H1 (cell line): ENCODE measurements around the gene DRC3. TPM values are rescaled to one million over a fixed set of nuclear protein-coding genes. Genes with fewer than 3 reads are reported as not detected.

ENCODE experiments used
- CTCF ChIA-PET: fragments of 300-600 bp; sonication (Branson Sonifier 250); formaldehyde crosslinking; loops from one replicate; lab custom pipeline; 2021; ENCODE audit not compliant: partially characterized antibody; lab: Charles Lee
- POLR2A ChIA-PET: fragments of 300-600 bp; sonication (Branson Sonifier 250); formaldehyde crosslinking; loops from one replicate; lab custom pipeline; 2021; ENCODE audit warnings: inconsistent platforms; ENCODE audit not compliant: partially characterized antibody; lab: Charles Lee
- DNase-seq, 2 experiments: peaks; one replicate each; pipeline versions ENCODE4 v3.0.0 to v3.0.0-alpha.2; 2010 to 2022; ENCODE audit warnings: low spot score in 2 of 2, low read depth in 1 of 2, mixed read lengths in 1 of 2
- FAIRE-seq: peaks from 2 replicates; lab custom pipeline; 2011; peaks lifted over from hg19 to GRCh38; lab: Jason Lieb, UNC
- H2AFZ ChIP-seq: 2 replicates; pipeline ENCODE4 v1.8.1; 2012; ENCODE audit warnings: low read length, inconsistent platforms
- H2AK5ac ChIP-seq: 2 replicates; pipeline ENCODE4 v1.6.1; 2013; ENCODE audit warnings: low read depth, low read length
- H2BK120ac ChIP-seq: replicated peaks from 2 replicates; pipeline ENCODE3; 2013; ENCODE audit warnings: low read depth, low read length, inconsistent platforms
- H2BK12ac ChIP-seq: 2 replicates; pipeline ENCODE4 v1.6.1; 2013; ENCODE audit warnings: low read depth, low read length
- H2BK15ac ChIP-seq: 2 replicates; pipeline ENCODE4 v1.6.1; 2013; ENCODE audit warnings: low read length
- H2BK20ac ChIP-seq: 2 replicates; pipeline ENCODE4 v1.6.1; 2013; ENCODE audit warnings: low read length
- H2BK5ac ChIP-seq: 2 replicates; pipeline ENCODE4 v1.6.1; 2013; ENCODE audit warnings: low read depth, low read length
- H3K14ac ChIP-seq: 2 replicates; pipeline ENCODE4 v1.6.1; 2013; ENCODE audit warnings: inconsistent platforms; ENCODE audit not compliant: insufficient read length
- H3K18ac ChIP-seq: 2 replicates; pipeline ENCODE4 v1.6.1; 2013; ENCODE audit warnings: low read length; ENCODE audit errors: extremely low read depth
- H3K23ac ChIP-seq: 2 replicates; pipeline ENCODE4 v1.6.1; 2013; ENCODE audit warnings: inconsistent platforms; ENCODE audit not compliant: insufficient read length
- H3K23me2 ChIP-seq: 2 replicates; pipeline ENCODE4 v1.6.1; 2013; ENCODE audit warnings: low read depth, low read length
- H3K27ac ChIP-seq: 2 replicates; pipeline ENCODE4 v1.6.1; 2011; ENCODE audit warnings: low read depth, low read length, inconsistent platforms
- H3K27me3 ChIP-seq, 4 experiments: replicated peaks in 1 of 4; 1 replicate in 1 of 4; 2 replicates in 3 of 4; pipeline versions ENCODE4 v1.6.1 to v1.8.1; 2011 to 2013; ENCODE audit warnings: low read length in 3 of 4, mild to moderate bottlenecking in 3 of 4, inconsistent platforms in 2 of 4, mixed read lengths in 2 of 4, moderate library complexity in 1 of 4; ENCODE audit not compliant: control insufficient read depth in 3 of 4, insufficient read depth in 3 of 4; ENCODE audit errors: extremely low read depth in 1 of 4
- H3K36me3 ChIP-seq, 4 experiments: 2 replicates each; pipeline versions ENCODE4 v1.6.1 to v1.8.1; 2011 to 2013; ENCODE audit warnings: mild to moderate bottlenecking in 4 of 4, low read length in 3 of 4, moderate library complexity in 2 of 4, control low read depth in 1 of 4, inconsistent platforms in 1 of 4; ENCODE audit not compliant: insufficient read depth in 4 of 4, control insufficient read depth in 2 of 4
- H3K4ac ChIP-seq: replicated peaks from 2 replicates; pipeline ENCODE3; 2013; ENCODE audit warnings: low read length, low read depth, mixed read lengths, inconsistent platforms; ENCODE audit not compliant: insufficient read length
- H3K4me1 ChIP-seq, 4 experiments: replicated peaks in 1 of 4; 1 replicate in 1 of 4; 2 replicates in 3 of 4; pipeline versions ENCODE4 v1.6.1 to v1.8.1; 2011 to 2013; ENCODE audit warnings: low read length in 3 of 4, inconsistent platforms in 2 of 4, mixed read lengths in 1 of 4; ENCODE audit not compliant: insufficient read depth in 4 of 4, control insufficient read depth in 3 of 4
- H3K4me2 ChIP-seq, 2 experiments: 2 replicates each; pipeline versions ENCODE4 v1.6.1 to v1.8.1; 2011 to 2013; ENCODE audit warnings: low read depth in 2 of 2, low read length in 2 of 2, control low read depth in 1 of 2, inconsistent platforms in 1 of 2, mild to moderate bottlenecking in 1 of 2; ENCODE audit not compliant: insufficient read depth in 1 of 2
- H3K4me3 ChIP-seq, 4 experiments: fragments of 200-600, 300-600 bp in 1 of 4; sonication (generic), shearing (Covaris generic), sonication (Bioruptor Twin) in 1 of 4; 2 replicates each; pipeline versions ENCODE4 v1.5.1 to v1.8.1; 2011 to 2016; ENCODE audit warnings: low read length in 4 of 4, low read depth in 3 of 4, control low read depth in 2 of 4, inconsistent platforms in 2 of 4, mild to moderate bottlenecking in 2 of 4, mixed read lengths in 1 of 4, moderate library complexity in 1 of 4; ENCODE audit not compliant: insufficient read depth in 2 of 4; ENCODE audit errors: extremely low read depth in 1 of 4
- H3K56ac ChIP-seq: replicated peaks from 2 replicates; pipeline ENCODE3; 2013; ENCODE audit warnings: low read depth, mild to moderate bottlenecking, mixed read lengths, low read length, inconsistent platforms; ENCODE audit not compliant: insufficient read length
- H3K79me1 ChIP-seq: 2 replicates; pipeline ENCODE4 v1.6.1; 2013; ENCODE audit warnings: low read depth, low read length, control low read depth
- H3K79me2 ChIP-seq, 2 experiments: 2 replicates each; pipeline versions ENCODE4 v1.6.1 to v1.8.1; 2012 to 2013; ENCODE audit warnings: low read length in 2 of 2, mild to moderate bottlenecking in 2 of 2, inconsistent platforms in 1 of 2; ENCODE audit not compliant: insufficient read depth in 2 of 2, control insufficient read depth in 1 of 2
- H3K9ac ChIP-seq, 4 experiments: replicated peaks in 1 of 4; 1 replicate in 1 of 4; 2 replicates in 3 of 4; pipeline versions ENCODE4 v1.6.1 to v1.8.1; 2011 to 2013; ENCODE audit warnings: low read depth in 3 of 4, low read length in 3 of 4, control low read depth in 2 of 4, mild to moderate bottlenecking in 2 of 4, moderate library complexity in 2 of 4, inconsistent platforms in 1 of 4; ENCODE audit errors: extremely low read depth in 1 of 4
- H3K9me3 ChIP-seq, 2 experiments: 2 replicates each; pipeline versions ENCODE4 v1.6.1 to v1.8.1; 2012 to 2013; ENCODE audit warnings: mild to moderate bottlenecking in 2 of 2, moderate library complexity in 2 of 2, control low read depth in 1 of 2, inconsistent platforms in 1 of 2, low read depth in 1 of 2, low read length in 1 of 2, mixed read lengths in 1 of 2; ENCODE audit not compliant: insufficient read depth in 2 of 2
- H4K20me1 ChIP-seq, 2 experiments: replicated peaks in 1 of 2; 2 replicates each; pipeline versions ENCODE3 to v1.8.1; 2011 to 2013; ENCODE audit warnings: inconsistent platforms in 2 of 2, low read length in 2 of 2, mild to moderate bottlenecking in 1 of 2; ENCODE audit not compliant: insufficient read depth in 2 of 2, control insufficient read depth in 1 of 2
- H4K5ac ChIP-seq: 2 replicates; pipeline ENCODE4 v1.6.1; 2013; ENCODE audit warnings: low read length, low read depth, mixed read lengths, inconsistent platforms; ENCODE audit not compliant: insufficient read length
- H4K8ac ChIP-seq: 2 replicates; pipeline ENCODE4 v1.8.0; 2013; ENCODE audit warnings: mild to moderate bottlenecking, moderate library complexity, low read length, inconsistent platforms; ENCODE audit not compliant: insufficient read depth; ENCODE audit errors: extremely low read depth
- H4K91ac ChIP-seq: replicated peaks from 2 replicates; pipeline ENCODE3; 2013; ENCODE audit warnings: low read length, mixed read lengths, inconsistent platforms; ENCODE audit not compliant: insufficient read length
- E2F6 ChIP-seq: IDR thresholded peaks from 2 replicates; pipeline ENCODE4 v1.6.1; 2012; ENCODE audit warnings: inconsistent platforms
- RBBP5 ChIP-seq: IDR thresholded peaks from 2 replicates; pipeline ENCODE4 v1.7.1; 2012; ENCODE audit warnings: low read depth, mild to moderate bottlenecking, inconsistent platforms, low read length, moderate library complexity, borderline replicate concordance
- SIN3A ChIP-seq, 2 experiments: IDR thresholded peaks in 1 of 2; conservative IDR thresholded peaks in 1 of 2; 2 replicates each; pipeline ENCODE4 v1.6.1; 2011 to 2012; ENCODE audit warnings: low read length in 2 of 2, improper control_type of control experiment in 1 of 2, low read depth in 1 of 2, mild to moderate bottlenecking in 1 of 2
- USF2 ChIP-seq: IDR thresholded peaks from 2 replicates; pipeline ENCODE4 v1.6.1; 2011; ENCODE audit warnings: low read length, improper control_type of control experiment
- WGBS, 2 experiments: shearing (Covaris generic) in 1 of 2; methylation state at CpG; one replicate each; pipeline versions ENCODE4 v1.1.6 to v1.1.7; 2013 to 2015; ENCODE audit warnings: low lambda C conversion rate in 2 of 2, mixed read lengths in 2 of 2, inconsistent platforms in 1 of 2, low coverage in 1 of 2, missing lambda C conversion rate in 1 of 2; ENCODE audit not compliant: insufficient replicate concordance in 2 of 2, insufficient coverage in 1 of 2, insufficient read length in 1 of 2; ENCODE audit errors: extremely low coverage in 1 of 2, missing lambda C conversion rate in 1 of 2; 5-methylcytosine and 5-hydroxymethylcytosine counted together
- polyA plus RNA-seq, 7 experiments: library from polyadenylated mRNA; depleted of rRNA in 3 of 7; stranded (reverse) in 5 of 7; unstranded in 2 of 7; fragments of >200 nt in 5 of 7; fragments of 200-250 nt in 2 of 7; gene quantifications; 1 replicate in 5 of 7; 2 replicates in 1 of 7; 4 replicates in 1 of 7; pipeline versions ENCODE4 v1.2.1 to v1.2.3, GENCODE V29; 2011 to 2013; ENCODE audit warnings: missing spikeins in 2 of 7, mixed read lengths in 2 of 7
- total RNA-seq: library from RNA; stranded (reverse); fragmentation: NEBNext Ultra II Directional; extraction: Animal tissue kit (Norgen Biotek cat#: 25700); gene quantifications from 2 replicates; pipeline ENCODE4 v1.2.1, GENCODE V29; 2021

DRC3 gene
- total and polyA plus RNA-seq, 2 of the 8 experiments (the other 6 are each of a cell fraction or from before 2014, with no cell fraction given), result 0.59 TPM; not detected in 1

- Histone ChIP-seq H3K23me2 (no peaks in the 10 kb centered on the region), H3K36me3 (no peaks in the 10 kb centered on the region), H2BK5ac (no peak overlapping the region), H3K56ac (no peak overlapping the region), H3K27ac (no peak overlapping the region), H3K79me1 (peaks cover 4% of the 10 kb centered on the region; the same call in 1 of the 2 replicates), H4K91ac (no peak overlapping the region), H4K5ac (no peak overlapping the region), H4K8ac (no peak overlapping the region), H2AK5ac (no peak overlapping the region), H3K23ac (no peak overlapping the region), H3K4me2 (no peak overlapping the region), H2BK120ac (no peak overlapping the region), H3K4me1 (no peaks in the 10 kb centered on the region), H3K79me2 (no peaks in the 10 kb centered on the region), H2BK20ac (no peak overlapping the region), H4K20me1 (no peaks in the 10 kb centered on the region), H3K9ac (no peak overlapping the region), H3K18ac (no peak overlapping the region), H3K14ac (no peak overlapping the region), H3K4ac (no peak overlapping the region), H3K9me3 (no peaks in the 10 kb centered on the region), H2BK12ac (no peak overlapping the region), H3K27me3 (no peaks in the 10 kb centered on the region), H3K4me3 (no peak overlapping the region), H2AFZ (no peak overlapping the region), H2BK15ac (no peak overlapping the region)
- 97% methylated on average over 5 of the region's 5 CpGs; no CpG with 5 or more reads in 1 of the 2 experiments for WGBS, 2 experiments
- ChIA-PET POLR2A (no interaction called here), CTCF (interaction anchor here (0.7 to 5.2 kb wide), 4 partner anchors 12 to 122 kb away, joined by 3 to 28 read pairs (median 5); no protein-coding TSS in a partner anchor)
- DNase-seq, result no peak
- TF ChIP-seq USF2 (peak; percentile 51), SIN3A (conservative IDR thresholded peaks at IDR 0.05 in 1 of 2, IDR thresholded peaks at IDR 0.05 in 1 of 2; ENCODE audit: low read depth in 1 of 2, low read length in 2 of 2) (no peak), RBBP5 (no peak), E2F6 (peak; percentile 50; the same call in 1 of the 2 replicates)
- no peak for FAIRE-seq
These were observed 48.7 kb downstream of the DRC3 start for GRCh38 chr17:18021372-18021771.
